ENCODE results near the gene SMAD4.
"Not testable (repeated sequence)": the region's sequence is repeated elsewhere in the genome, so short reads cannot be mapped to it uniquely, and the experiment has no call there.

SMAD4 gene

GRCh38 chr18:51029694-51030536 is at the start of gene SMAD4:
TSS of gene SMAD4 (plus strand) at chr18:51030213. CDS start at chr18:51047047, 16,834 bp downstream.
- peak; percentile 97 for DNase-seq (ENCODE audit: low spot score)

GRCh38 chr18:50981381-50981780 is 48.6 kb upstream of the SMAD4 start:
- no peak for DNase-seq (ENCODE audit: low spot score)

- no peak for DNase-seq (ENCODE audit: low spot score)
Observed at GRCh38 chr18:50982086-50982801, 47.8 kb upstream of the SMAD4 start.

DNA sequence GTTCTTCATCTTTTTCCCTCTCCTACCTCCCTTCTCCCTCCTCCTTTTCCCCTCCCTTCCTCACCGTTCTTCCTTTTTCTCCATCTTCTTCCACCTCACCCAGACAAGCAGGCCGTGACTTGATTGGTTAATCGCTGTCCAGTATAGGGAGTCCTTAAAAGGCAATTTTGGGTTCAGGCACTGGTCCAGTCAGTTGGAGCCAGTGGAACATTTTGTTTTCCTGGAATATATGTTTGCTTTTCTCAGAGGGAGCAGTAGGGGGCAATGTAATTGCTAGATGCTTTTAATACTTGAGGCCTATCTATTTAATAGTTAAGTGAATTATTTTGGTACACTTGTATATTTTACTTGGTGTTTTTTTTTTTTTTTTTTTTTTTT is 47.2 kb upstream of the SMAD4 start:
- DNase-seq (ENCODE audit: low spot score), result no peak

DNA sequence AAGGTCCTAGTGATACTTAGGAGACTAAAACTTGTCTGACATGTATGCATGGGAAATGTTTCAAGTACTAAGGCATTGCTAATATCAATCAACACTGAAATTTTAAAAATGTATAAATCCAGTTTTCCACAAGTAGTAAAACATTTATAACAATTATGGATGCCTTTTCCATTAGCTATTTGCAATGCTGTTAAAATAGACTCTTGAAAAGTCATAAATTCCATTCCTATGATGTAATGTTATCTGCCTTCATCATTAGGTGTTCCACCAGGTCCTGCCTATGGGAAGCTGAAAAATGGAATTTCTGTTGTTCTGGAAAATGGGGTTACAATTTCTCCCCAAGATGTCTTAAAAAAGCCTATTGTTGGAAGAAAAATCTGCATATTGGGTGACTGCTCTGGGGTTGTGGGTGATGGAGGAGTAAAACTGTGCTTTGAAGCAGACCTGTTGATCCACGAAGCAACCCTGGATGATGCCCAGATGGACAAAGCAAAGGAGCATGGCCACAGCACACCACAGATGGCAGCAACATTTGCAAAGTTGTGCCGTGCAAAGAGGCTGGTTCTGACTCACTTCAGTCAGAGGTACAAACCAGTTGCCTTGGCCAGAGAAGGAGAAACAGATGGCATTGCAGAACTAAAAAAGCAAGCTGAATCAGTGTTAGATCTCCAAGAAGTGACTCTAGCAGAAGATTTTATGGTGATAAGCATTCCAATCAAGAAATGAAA is 43.5 kb upstream of the SMAD4 start:
- DNase-seq (ENCODE audit: low spot score), result no peak

- DNase-seq (ENCODE audit: low spot score), result no peak
Observed at GRCh38 chr18:50987261-50987660, 42.8 kb upstream of the SMAD4 start.

GRCh38 chr18:50989711-50990110 is 40.3 kb upstream of the SMAD4 start:
- DNase-seq (ENCODE audit: low spot score), result no peak

DNA sequence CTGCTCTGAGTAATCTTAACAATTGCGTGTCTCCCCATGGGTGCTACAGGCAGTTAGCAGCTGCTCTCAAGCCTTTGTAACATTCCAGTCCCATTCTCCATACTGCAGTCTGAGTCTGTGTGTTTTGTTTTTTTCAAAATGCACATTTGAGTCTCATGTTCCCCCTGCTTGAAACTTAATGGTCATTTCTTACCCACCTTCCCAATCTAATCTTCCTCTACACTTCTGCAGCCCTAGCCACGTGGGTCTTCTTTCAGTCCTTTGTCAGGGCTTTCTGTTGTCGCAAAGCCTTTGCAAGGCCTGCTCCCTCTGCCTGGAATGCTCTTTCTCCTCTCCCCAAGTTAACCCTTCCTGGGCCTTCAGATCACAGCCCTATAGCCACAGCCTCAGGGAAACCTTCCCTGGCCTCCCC is 37.7 kb upstream of the SMAD4 start:
- no peak for DNase-seq (ENCODE audit: low spot score)

GRCh38 chr18:50994031-50994430 is 36.0 kb upstream of the SMAD4 start:
- DNase-seq (ENCODE audit: low spot score), result no peak

- not testable (repeated sequence) for DNase-seq (ENCODE audit: low spot score)
Observed at GRCh38 chr18:51003174-51003573, 26.8 kb upstream of the SMAD4 start.

GRCh38 chr18:51006061-51006818 is 23.8 kb upstream of the SMAD4 start:
- no peak for DNase-seq (ENCODE audit: low spot score)

DNA sequence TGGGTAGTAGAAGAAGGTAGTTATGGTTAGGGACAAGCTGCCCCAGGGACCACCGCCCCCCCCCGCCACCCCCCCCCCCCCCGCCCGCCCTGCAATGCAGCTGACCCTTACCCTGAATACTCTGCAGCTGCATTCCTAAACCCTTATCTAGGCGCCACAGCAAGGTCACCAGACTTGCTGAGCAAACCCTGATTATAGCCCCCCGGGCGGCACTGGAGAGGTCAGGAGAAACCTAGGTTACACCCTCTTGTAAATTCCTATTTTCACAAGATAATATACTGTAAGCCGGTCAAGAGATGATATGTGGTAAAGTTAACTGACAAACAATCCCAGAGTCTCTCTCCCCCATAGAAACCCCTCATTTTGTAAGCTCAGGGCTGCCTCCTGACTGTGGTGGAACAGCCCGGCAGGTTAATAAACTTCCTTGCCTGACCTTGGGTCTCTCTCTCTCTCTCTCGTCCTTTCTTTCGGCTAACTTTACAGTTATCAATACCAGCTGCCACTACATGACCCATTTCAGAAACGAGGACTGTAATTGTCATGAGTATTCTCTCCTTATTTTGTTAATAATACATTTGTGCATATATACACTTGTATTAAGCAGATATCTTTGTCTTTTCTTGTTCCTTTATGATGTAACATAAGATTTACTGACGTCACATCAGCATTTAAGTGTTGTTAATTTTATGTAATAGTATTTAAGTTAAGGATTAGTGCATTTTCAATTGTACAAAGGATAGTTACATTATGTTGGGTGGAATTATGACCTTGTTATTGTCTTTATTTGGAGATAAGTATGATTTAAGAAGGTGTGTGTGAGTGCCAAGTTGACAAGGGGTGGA is 22.8 kb upstream of the SMAD4 start:
- no peak for DNase-seq (ENCODE audit: low spot score)

GRCh38 chr18:51007790-51008139 is 22.2 kb upstream of the SMAD4 start:
- no peak for DNase-seq (ENCODE audit: low spot score)

DNA sequence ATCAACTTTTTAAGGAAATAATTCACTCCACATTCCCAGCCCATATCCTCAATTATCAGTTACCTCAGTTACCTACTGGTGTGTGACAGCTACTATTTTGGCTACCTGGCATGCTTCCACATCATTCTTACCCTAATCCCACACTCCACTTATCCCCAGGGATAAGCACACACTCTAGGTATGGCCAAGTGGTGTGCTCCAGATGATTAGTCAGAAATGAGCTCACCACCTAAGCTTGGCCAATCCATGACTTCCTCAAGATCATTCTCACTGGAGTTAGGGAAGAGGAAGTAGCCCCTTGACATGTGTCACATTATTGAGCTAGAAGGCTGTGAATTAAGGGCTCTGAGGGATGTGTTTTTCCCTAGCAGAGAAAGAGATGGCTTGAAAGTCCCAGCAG is 20.9 kb upstream of the SMAD4 start:
- no peak for DNase-seq (ENCODE audit: low spot score)

- no peak for DNase-seq (ENCODE audit: low spot score)
Observed at GRCh38 chr18:51010218-51010617, 19.8 kb upstream of the SMAD4 start.

DNA sequence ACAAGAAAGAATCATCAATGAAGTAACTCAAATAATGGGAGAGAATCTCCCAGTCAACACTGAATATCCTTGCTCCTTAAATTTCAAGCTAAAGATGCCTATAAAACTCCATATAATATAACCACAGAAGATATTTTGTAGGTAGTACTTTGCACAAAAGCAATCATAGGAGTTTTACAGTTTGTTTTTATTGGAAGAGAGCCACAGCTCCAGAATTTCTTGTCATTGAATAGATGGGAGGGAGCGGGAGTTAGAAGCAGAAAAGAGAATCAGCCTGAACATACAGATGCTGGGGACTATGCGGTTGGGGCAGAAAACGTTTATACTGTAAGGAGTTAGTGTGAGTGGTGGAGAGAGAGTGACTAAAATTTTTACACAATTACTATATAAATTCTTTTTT is 18.3 kb upstream of the SMAD4 start:
- no peak for DNase-seq (ENCODE audit: low spot score)

GRCh38 chr18:51012441-51012840 is 17.6 kb upstream of the SMAD4 start:
- DNase-seq (ENCODE audit: low spot score), result no peak

DNA sequence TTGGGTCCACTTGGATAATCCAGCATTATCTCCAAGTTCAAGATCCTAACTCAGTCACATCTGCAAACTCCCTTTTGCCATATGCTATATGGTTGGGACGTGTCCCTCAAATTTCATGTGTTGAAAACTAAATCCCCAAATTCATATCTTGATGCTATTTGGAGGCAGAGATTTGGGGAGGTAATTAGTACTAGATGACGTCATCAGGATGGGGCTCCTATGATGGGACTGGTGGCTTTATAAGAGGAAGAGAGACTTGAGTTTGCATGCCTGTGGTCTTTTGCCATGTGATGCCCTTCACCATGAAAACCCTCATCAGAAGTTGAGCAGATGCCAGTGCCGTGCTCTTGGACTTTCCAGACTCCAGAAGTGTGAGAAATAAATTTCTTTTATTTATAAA is 16.8 kb upstream of the SMAD4 start:
- no peak for DNase-seq (ENCODE audit: low spot score)

DNA sequence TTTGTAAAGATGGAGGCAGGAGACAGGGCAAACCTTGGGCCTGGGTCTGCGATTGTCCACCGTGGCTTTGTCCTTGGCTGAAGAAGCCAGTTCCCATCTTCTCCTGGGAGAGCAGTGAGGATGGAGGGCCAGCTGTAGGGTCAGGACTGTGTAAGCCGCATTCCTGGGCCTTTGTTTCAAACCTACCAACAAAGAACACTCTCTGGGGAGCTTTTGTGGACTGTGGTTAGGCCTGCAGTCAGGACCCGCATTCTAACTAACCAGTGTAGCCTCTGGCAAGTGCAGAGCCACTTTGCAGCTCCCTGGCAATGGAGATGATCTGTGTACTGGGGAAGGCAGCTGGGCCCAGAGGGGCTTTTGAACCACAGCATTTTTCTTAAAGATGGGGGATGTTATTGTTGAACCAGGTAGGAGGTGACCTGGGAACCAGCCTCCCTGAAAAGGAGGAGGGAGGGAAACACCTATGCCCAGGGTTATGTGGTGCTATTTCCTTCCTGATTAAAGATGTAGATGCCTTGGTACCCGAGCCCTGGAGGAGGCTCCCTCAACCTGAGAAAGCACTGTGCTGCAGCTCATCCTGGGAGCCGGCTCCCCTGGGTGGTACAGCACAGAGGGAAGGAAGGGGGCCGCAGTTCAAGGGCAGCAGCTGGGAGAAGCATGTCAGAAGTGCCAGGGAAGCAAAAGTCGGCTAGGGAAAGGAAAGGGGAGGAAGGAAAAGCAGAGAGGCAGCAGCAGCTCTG is 12.7 kb upstream of the SMAD4 start:
- no peak for DNase-seq (ENCODE audit: low spot score)

GRCh38 chr18:51020536-51020935 is 9.5 kb upstream of the SMAD4 start:
- DNase-seq (ENCODE audit: low spot score), result no peak
